ENCODE results near the gene PPP3R1.

GRCh38 chr2:68252400-68253218, at the start of gene PPP3R1:
- TF ChIP-seq POLR2A (IDR thresholded peaks at IDR 0.05) (peak; percentile 78), EP300 (IDR thresholded peaks at IDR 0.05) (peak; percentile 20)
- TF ChIP-seq, protein P1, sequence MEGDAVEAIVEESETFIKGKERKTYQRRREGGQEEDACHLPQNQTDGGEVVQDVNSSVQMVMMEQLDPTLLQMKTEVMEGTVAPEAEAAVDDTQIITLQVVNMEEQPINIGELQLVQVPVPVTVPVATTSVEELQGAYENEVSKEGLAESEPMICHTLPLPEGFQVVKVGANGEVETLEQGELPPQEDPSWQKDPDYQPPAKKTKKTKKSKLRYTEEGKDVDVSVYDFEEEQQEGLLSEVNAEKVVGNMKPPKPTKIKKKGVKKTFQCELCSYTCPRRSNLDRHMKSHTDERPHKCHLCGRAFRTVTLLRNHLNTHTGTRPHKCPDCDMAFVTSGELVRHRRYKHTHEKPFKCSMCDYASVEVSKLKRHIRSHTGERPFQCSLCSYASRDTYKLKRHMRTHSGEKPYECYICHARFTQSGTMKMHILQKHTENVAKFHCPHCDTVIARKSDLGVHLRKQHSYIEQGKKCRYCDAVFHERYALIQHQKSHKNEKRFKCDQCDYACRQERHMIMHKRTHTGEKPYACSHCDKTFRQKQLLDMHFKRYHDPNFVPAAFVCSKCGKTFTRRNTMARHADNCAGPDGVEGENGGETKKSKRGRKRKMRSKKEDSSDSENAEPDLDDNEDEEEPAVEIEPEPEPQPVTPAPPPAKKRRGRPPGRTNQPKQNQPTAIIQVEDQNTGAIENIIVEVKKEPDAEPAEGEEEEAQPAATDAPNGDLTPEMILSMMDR (IDR thresholded peaks at IDR 0.05) = no peak
